Activated CD4-positive, alpha-beta T cell treated with anti-CD3 and anti-CD28 coated beads for 1 hour (primary cell): ENCODE measurements around the gene SMIM22.
"Not testable (repeated sequence)": the region's sequence is repeated elsewhere in the genome, so short reads cannot be mapped to it uniquely, and the experiment has no call there.

ENCODE experiments used
- DNase-seq: peaks from one replicate; pipeline ENCODE4 v3.0.0-alpha.2; 2020

Gene SMIM22

GRCh38 chr16:4769306-4769638, 25.9 kb upstream of the SMIM22 start:
- no peak for DNase-seq

- no peak for DNase-seq
These were observed 23.5 kb upstream of the SMIM22 start for GRCh38 chr16:4771646-4772045.

- DNase-seq, result no peak
These were observed 22.8 kb upstream of the SMIM22 start for GRCh38 chr16:4772351-4772750.

- no peak for DNase-seq
These were observed 20.2 kb upstream of the SMIM22 start for GRCh38 chr16:4775005-4775404.

GRCh38 chr16:4776141-4776705, 18.9 kb upstream of the SMIM22 start:
- DNase-seq, result no peak

- no peak for DNase-seq
These were observed 17.7 kb upstream of the SMIM22 start for GRCh38 chr16:4777339-4778049.

- DNase-seq, result no peak
These were observed 17.1 kb upstream of the SMIM22 start for GRCh38 chr16:4778050-4778392.

GRCh38 chr16:4780235-4780634, 14.9 kb upstream of the SMIM22 start:
- DNase-seq, result no peak

- no peak for DNase-seq
These were observed 11.8 kb upstream of the SMIM22 start for GRCh38 chr16:4783251-4783950.

- no peak for DNase-seq
These were observed 11.2 kb upstream of the SMIM22 start for GRCh38 chr16:4783951-4784336.

- DNase-seq, result not testable (repeated sequence)
These were observed 10.7 kb upstream of the SMIM22 start for GRCh38 chr16:4784444-4784987.

- no peak for DNase-seq
These were observed 9.3 kb upstream of the SMIM22 start for GRCh38 chr16:4785758-4786433.

GRCh38 chr16:4787068-4787467, 8.1 kb upstream of the SMIM22 start:
- DNase-seq, result no peak

- no peak for DNase-seq
These were observed 7.3 kb upstream of the SMIM22 start, which contains the start of gene SEPTIN12 for GRCh38 chr16:4787627-4788482. Gene SEPTIN12, minus strand, starts transcription at chr16:4788345. Its CDS starts 700 bp downstream, at chr16:4787645.

GRCh38 chr16:4788489-4788889, 6.7 kb upstream of the SMIM22 start:
- DNase-seq, result no peak

GRCh38 chr16:4788910-4789309, 6.3 kb upstream of the SMIM22 start:
- DNase-seq, result no peak

GRCh38 chr16:4790261-4790660, 4.9 kb upstream of the SMIM22 start:
- no peak for DNase-seq

- DNase-seq, result no peak
These were observed 4.3 kb upstream of the SMIM22 start for GRCh38 chr16:4790871-4791270.

- no peak for DNase-seq
These were observed 2.1 kb upstream of the SMIM22 start for GRCh38 chr16:4792951-4793513.

GRCh38 chr16:4795828-4796572, 831 bp downstream of the SMIM22 start:
- no peak for DNase-seq
